Measurements from ENCODE around the gene COL9A1. TPM values are rescaled to one million over a fixed set of nuclear protein-coding genes. Genes with fewer than 3 reads are reported as not detected.

Gene COL9A1
- total RNA-seq, 1 donor from 2014 or later = 0.27 TPM

- Mint-ChIP-seq H3K36me3 (ENCODE audit: low read depth) (no peaks in the 10 kb centered on the region), H3K9me3 (ENCODE audit: low read depth) (no peaks in the 10 kb centered on the region), H3K4me1 (ENCODE audit: low read depth) (no peaks in the 10 kb centered on the region), H3K4me3 (ENCODE audit: unreplicated experiment) (no peak overlapping the region), H3K27ac (ENCODE audit: unreplicated experiment) (no peak overlapping the region), H3K27me3 (ENCODE audit: low read depth) (peaks cover 25% of the 10 kb centered on the region)
- no peak for DNase-seq (ENCODE audit: low spot score)
- TF ChIP-seq CTCF (IDR thresholded peaks at IDR 0.05) = no peak
Observed at GRCh38 chr6:70257768-70258273, 45.1 kb downstream of the COL9A1 start.

GRCh38 chr6:70254784-70255183 is 48.1 kb downstream of the COL9A1 start:
- no peak overlapping the region for H3K27ac Mint-ChIP-seq (ENCODE audit: unreplicated experiment)
- peaks cover 18% of the 10 kb centered on the region for H3K27me3 Mint-ChIP-seq (ENCODE audit: low read depth)
- TF ChIP-seq CTCF (IDR thresholded peaks at IDR 0.05) = no peak
- no peak overlapping the region for H3K4me3 Mint-ChIP-seq (ENCODE audit: unreplicated experiment)
- H3K4me1 Mint-ChIP-seq (ENCODE audit: low read depth) = no peaks in the 10 kb centered on the region
- H3K9me3 Mint-ChIP-seq (ENCODE audit: low read depth) = no peaks in the 10 kb centered on the region
- DNase-seq (ENCODE audit: low spot score) = no peak
- no peaks in the 10 kb centered on the region for H3K36me3 Mint-ChIP-seq (ENCODE audit: low read depth)

- no peaks in the 10 kb centered on the region for H3K9me3 Mint-ChIP-seq (ENCODE audit: low read depth)
- H3K4me1 Mint-ChIP-seq (ENCODE audit: low read depth) = no peaks in the 10 kb centered on the region
- DNase-seq (ENCODE audit: low spot score) = no peak
- peaks cover 16% of the 10 kb centered on the region for H3K27me3 Mint-ChIP-seq (ENCODE audit: low read depth)
- no peaks in the 10 kb centered on the region for H3K36me3 Mint-ChIP-seq (ENCODE audit: low read depth)
- no peak overlapping the region for H3K27ac Mint-ChIP-seq (ENCODE audit: unreplicated experiment)
- H3K4me3 Mint-ChIP-seq (ENCODE audit: unreplicated experiment) = no peak overlapping the region
- no peak for TF ChIP-seq CTCF (IDR thresholded peaks at IDR 0.05)
Observed at GRCh38 chr6:70253923-70254322, 49.0 kb downstream of the COL9A1 start.

- Mint-ChIP-seq H3K36me3 (ENCODE audit: low read depth) (no peaks in the 10 kb centered on the region), H3K27me3 (ENCODE audit: low read depth) (peaks cover 15% of the 10 kb centered on the region), H3K4me1 (ENCODE audit: low read depth) (no peaks in the 10 kb centered on the region), H3K9me3 (ENCODE audit: low read depth) (no peaks in the 10 kb centered on the region), H3K27ac (ENCODE audit: unreplicated experiment) (no peak overlapping the region), H3K4me3 (ENCODE audit: unreplicated experiment) (no peak overlapping the region)
- DNase-seq (ENCODE audit: low spot score) = no peak
- TF ChIP-seq CTCF (IDR thresholded peaks at IDR 0.05) = no peak
Observed at GRCh38 chr6:70252604-70253003, 50.3 kb downstream of the COL9A1 start.

- TF ChIP-seq CTCF (IDR thresholded peaks at IDR 0.05) = no peak
- Mint-ChIP-seq H3K27me3 (ENCODE audit: low read depth) (peaks cover 4% of the 10 kb centered on the region), H3K4me3 (ENCODE audit: unreplicated experiment) (no peak overlapping the region), H3K27ac (ENCODE audit: unreplicated experiment) (no peak overlapping the region), H3K9me3 (ENCODE audit: low read depth) (no peaks in the 10 kb centered on the region), H3K36me3 (ENCODE audit: low read depth) (no peaks in the 10 kb centered on the region), H3K4me1 (ENCODE audit: low read depth) (peaks cover 9% of the 10 kb centered on the region)
- no peak for DNase-seq (ENCODE audit: low spot score)
Observed at GRCh38 chr6:70246118-70246517, 56.8 kb downstream of the COL9A1 start.
